Upper lobe of right lung (tissue), 1 donor: ENCODE data around the gene AKR7A2. TPM values are rescaled to one million over a fixed set of nuclear protein-coding genes. Genes with fewer than 3 reads are reported as not detected.

Experiments used
- ATAC-seq: fragments of 200-7000 bp; cut with Tn5 transposase; one replicate; pipeline ENCODE4 v1.9.1; 2020; ENCODE audit warnings: mild to moderate bottlenecking, moderate library complexity
- DNase-seq: peaks from one replicate; pipeline ENCODE4 v3.0.0-alpha.2; 2020
- H3K27ac ChIP-seq: fragments of 200-600 bp; one replicate; pipeline ENCODE4 v1.8.0; 2022
- H3K27me3 ChIP-seq: fragments of 200-600 bp; one replicate; pipeline ENCODE4 v1.8.0; 2022; ENCODE audit warnings: mild to moderate bottlenecking
- H3K36me3 ChIP-seq: fragments of 200-600 bp; one replicate; pipeline ENCODE4 v1.8.0; 2022
- H3K4me1 ChIP-seq: fragments of 200-600 bp; one replicate; pipeline ENCODE4 v1.8.0; 2022
- H3K4me3 ChIP-seq: fragments of 200-600 bp; one replicate; pipeline ENCODE4 v1.8.0; 2022; ENCODE audit warnings: mild to moderate bottlenecking
- H3K9me3 ChIP-seq: fragments of 200-600 bp; one replicate; pipeline ENCODE4 v1.8.0; 2022
- intact Hi-C: fragments of 100-400 bp; cut with DNase I; formaldehyde crosslinking; loops from one replicate; pipeline ENCODE4 v1.11.0; 2022
- total RNA-seq: library from RNA; stranded (reverse); fragmentation: NEBNext Ultra II Directional; extraction: Animal tissue kit (Norgen Biotek cat#: 25700); gene quantifications from one replicate; pipeline ENCODE4 v1.2.1, GENCODE V29; 2021
- TF ChIP-seq, protein P1 (sequence below): fragments of 200-600 bp; IDR thresholded peaks from one replicate; pipeline ENCODE4 v1.8.0; 2022; ENCODE audit warnings: antibody characterized with exemption
- donor health status: DM: no; HTN: yes; CAD: no; lungs with severe emphysema.

AKR7A2 gene
- total RNA-seq, 1 donor from 2014 or later, result 39.1 TPM

DNA sequence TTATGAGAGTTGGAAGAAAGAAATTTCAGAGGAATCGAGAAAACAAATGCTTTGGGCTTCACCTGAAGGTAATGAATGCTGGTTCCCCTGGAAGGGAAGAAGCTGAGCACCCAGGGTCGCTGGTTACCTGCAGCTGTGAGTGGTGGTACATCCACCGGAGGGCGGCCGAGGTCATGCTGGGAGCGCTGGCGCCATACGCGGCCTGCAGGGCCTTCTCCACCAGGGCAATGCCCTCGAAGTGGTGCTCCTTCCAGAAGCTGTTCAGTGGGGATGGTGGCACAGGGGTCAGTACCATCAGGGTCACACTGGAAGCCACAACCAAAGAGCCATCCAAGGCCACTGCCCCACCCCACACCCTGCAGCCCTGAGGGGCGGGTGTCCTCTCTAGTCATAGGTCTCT is 43.5 kb downstream of the AKR7A2 start:
- ATAC-seq (no peak), DNase-seq (no peak)
- Histone ChIP-seq H3K27ac (no peak overlapping the region), H3K4me3 (no peak overlapping the region), H3K27me3 (no peaks in the 10 kb centered on the region), H3K9me3 (no peaks in the 10 kb centered on the region), H3K36me3 (no peaks in the 10 kb centered on the region), H3K4me1 (no peaks in the 10 kb centered on the region)
- TF ChIP-seq, protein P1, sequence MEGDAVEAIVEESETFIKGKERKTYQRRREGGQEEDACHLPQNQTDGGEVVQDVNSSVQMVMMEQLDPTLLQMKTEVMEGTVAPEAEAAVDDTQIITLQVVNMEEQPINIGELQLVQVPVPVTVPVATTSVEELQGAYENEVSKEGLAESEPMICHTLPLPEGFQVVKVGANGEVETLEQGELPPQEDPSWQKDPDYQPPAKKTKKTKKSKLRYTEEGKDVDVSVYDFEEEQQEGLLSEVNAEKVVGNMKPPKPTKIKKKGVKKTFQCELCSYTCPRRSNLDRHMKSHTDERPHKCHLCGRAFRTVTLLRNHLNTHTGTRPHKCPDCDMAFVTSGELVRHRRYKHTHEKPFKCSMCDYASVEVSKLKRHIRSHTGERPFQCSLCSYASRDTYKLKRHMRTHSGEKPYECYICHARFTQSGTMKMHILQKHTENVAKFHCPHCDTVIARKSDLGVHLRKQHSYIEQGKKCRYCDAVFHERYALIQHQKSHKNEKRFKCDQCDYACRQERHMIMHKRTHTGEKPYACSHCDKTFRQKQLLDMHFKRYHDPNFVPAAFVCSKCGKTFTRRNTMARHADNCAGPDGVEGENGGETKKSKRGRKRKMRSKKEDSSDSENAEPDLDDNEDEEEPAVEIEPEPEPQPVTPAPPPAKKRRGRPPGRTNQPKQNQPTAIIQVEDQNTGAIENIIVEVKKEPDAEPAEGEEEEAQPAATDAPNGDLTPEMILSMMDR, result no peak
- intact Hi-C loops, result no loop called here

DNA sequence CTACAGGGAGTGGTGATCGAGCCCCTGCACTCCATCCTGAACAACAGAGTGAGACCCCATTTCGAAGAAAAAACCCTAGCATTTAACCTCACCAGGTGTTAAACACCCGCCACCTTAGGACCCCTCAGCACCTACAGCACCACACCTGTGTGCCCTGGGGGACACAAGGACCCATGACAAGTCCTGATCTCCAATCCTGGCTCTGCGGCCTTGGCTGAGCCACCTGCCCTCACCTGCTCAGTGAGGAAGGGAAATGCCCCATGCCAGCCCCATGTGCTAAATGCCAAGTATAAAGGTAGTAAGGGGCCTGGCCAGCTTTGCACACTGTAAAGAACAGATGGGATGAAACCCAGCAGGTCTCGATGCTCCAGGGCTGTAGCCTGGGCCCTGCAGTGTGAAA is 49.2 kb downstream of the AKR7A2 start:
- Histone ChIP-seq H3K4me3 (no peak overlapping the region), H3K9me3 (no peaks in the 10 kb centered on the region), H3K36me3 (peaks cover 32% of the 10 kb centered on the region), H3K4me1 (no peaks in the 10 kb centered on the region), H3K27me3 (no peaks in the 10 kb centered on the region), H3K27ac (no peak overlapping the region)
- intact Hi-C loops, result no loop called here
- ATAC-seq, result no peak
- no peak for DNase-seq
- TF ChIP-seq, protein P1, result no peak

DNA sequence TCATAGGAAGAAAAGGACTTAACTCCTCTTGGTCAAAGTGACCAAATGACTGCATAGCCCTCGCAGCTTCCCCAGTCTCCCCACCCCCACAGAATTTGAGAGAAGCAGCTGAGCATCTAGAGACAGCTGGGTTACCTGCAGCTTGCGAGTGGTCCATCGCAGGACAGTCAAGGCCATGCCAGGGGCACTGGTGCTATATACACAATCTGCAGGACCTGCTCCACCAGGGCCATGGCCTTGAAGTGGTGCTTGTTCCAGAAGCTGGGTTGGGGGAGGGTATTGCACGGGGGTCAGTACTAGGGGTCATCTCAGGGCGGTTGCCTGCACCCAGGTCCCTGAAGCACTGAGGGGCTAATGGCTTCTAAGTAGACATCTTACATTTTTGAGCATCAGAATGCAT is 49.9 kb downstream of the AKR7A2 start:
- DNase-seq (no peak), ATAC-seq (no peak)
- Histone ChIP-seq H3K9me3 (no peaks in the 10 kb centered on the region), H3K4me1 (no peaks in the 10 kb centered on the region), H3K36me3 (peaks cover 39% of the 10 kb centered on the region), H3K27ac (no peak overlapping the region), H3K27me3 (no peaks in the 10 kb centered on the region), H3K4me3 (no peak overlapping the region)
- intact Hi-C loops, result no loop called here
- TF ChIP-seq, protein P1, result no peak

DNA sequence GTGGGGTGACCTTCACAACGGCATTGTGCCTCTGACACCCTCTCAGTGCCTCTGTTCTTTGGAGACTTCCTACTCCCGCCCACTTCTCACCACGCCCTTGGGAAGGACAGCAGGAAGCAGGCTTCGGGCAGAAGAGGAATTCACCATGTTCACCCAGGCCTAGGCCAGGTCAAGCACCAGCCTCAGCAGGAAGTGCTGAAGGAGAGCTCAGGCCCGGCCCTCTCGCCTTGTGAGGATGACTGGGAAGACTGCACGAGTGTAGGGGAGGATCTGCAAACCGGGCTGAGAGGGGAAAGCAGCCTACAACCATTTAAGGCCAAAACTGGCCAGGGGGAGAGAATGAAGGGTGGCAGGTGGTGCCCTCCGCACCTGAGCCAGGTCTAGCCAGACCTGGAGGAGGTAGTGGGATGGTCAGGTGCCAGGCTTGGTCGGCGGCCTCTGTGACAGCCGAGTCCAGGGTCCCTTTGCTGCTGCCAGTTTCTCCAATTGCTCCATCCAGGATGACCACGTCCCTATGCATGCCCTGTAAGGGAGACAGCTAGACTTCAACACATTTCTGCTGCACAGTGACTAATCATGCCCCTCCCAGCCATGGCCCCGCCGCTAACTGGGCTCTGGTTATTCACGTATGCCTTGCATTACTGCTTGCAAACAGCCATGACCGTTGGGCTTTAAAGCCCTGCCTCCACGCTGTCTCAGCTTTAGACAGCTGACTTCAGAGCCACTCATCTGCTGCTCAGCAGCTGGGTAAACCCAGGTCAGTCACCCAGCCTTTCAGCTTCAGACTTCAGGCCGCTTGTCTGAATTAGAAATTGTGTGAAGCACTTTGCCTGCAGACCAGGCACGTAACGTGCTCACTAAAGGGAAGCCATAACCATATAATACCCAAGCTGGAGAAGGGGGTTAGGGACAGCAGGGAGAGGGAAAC is 51.5 kb downstream of the AKR7A2 start:
- intact Hi-C loops, result no loop called here
- TF ChIP-seq, protein P1, result no peak
- no peak overlapping the region for H3K27ac ChIP-seq
- H3K9me3 ChIP-seq, result no peaks in the 10 kb centered on the region
- H3K36me3 ChIP-seq, result peaks cover 55% of the 10 kb centered on the region
- ATAC-seq (peak; percentile 67), DNase-seq (peak; percentile 69)
- no peaks in the 10 kb centered on the region for H3K27me3 ChIP-seq
- no peak overlapping the region for H3K4me3 ChIP-seq
- no peaks in the 10 kb centered on the region for H3K4me1 ChIP-seq

DNA sequence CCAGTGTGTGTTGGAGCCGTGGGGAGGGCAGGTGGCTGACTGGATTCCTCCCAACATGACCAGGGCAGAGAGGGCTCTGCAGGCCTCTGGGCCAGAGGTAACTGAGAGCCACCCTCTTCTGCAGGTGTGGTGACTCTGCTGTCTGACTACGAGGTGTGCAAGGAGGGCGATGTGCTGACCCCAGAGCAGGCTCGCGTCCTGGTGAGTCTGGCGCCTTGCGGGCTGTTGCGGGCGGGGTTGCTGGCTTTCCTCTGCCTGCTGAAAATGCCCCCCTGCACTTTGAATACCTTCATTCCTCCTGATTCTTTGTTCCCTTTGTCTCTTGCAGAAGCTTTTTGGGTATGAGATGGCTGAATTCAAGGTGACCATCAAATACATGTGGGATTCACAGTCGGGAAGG is 53.6 kb downstream of the AKR7A2 start:
- intact Hi-C loops, result no loop called here
- Histone ChIP-seq H3K36me3 (peaks cover 60% of the 10 kb centered on the region), H3K27ac (no peak overlapping the region), H3K4me1 (peaks cover 3% of the 10 kb centered on the region), H3K27me3 (no peaks in the 10 kb centered on the region), H3K4me3 (no peak overlapping the region), H3K9me3 (no peaks in the 10 kb centered on the region)
- TF ChIP-seq, protein P1, result no peak
- ATAC-seq (no peak), DNase-seq (no peak)
